ENCODE results near the gene DDX25.

The DDX25 gene

GRCh38 chr11:125947419-125948277 lies 43.3 kb downstream of the DDX25 start:
- no peak for TF ChIP-seq CTCF (conservative IDR thresholded peaks at IDR 0.05; ENCODE audit: low read depth, low read length)
- DNase-seq (ENCODE audit: low read depth): no peak
- H3K4me3 ChIP-seq (ENCODE audit: low read length): no peak overlapping the region

- TF ChIP-seq CTCF (conservative IDR thresholded peaks at IDR 0.05; ENCODE audit: low read depth, low read length): no peak
- no peak overlapping the region for H3K4me3 ChIP-seq (ENCODE audit: low read length)
- DNase-seq (ENCODE audit: low read depth): no peak
These were observed 44.2 kb downstream of the DDX25 start for GRCh38 chr11:125948278-125949051.

GRCh38 chr11:125949271-125950177 lies 45.2 kb downstream of the DDX25 start:
- DNase-seq (ENCODE audit: low read depth): no peak
- H3K4me3 ChIP-seq (ENCODE audit: low read length): no peak overlapping the region
- no peak for TF ChIP-seq CTCF (conservative IDR thresholded peaks at IDR 0.05; ENCODE audit: low read depth, low read length)

GRCh38 chr11:125950178-125950490 lies 45.8 kb downstream of the DDX25 start:
- DNase-seq (ENCODE audit: low read depth): no peak
- no peak overlapping the region for H3K4me3 ChIP-seq (ENCODE audit: low read length)
- no peak for TF ChIP-seq CTCF (conservative IDR thresholded peaks at IDR 0.05; ENCODE audit: low read depth, low read length)

- no peak overlapping the region for H3K4me3 ChIP-seq (ENCODE audit: low read length)
- TF ChIP-seq CTCF (conservative IDR thresholded peaks at IDR 0.05; ENCODE audit: low read depth, low read length): no peak
- no peak for DNase-seq (ENCODE audit: low read depth)
These were observed 46.7 kb downstream of the DDX25 start for GRCh38 chr11:125950696-125951651.

GRCh38 chr11:125951731-125952130 lies 47.4 kb downstream of the DDX25 start:
- DNase-seq (ENCODE audit: low read depth): no peak
- no peak for TF ChIP-seq CTCF (conservative IDR thresholded peaks at IDR 0.05; ENCODE audit: low read depth, low read length)
- H3K4me3 ChIP-seq (ENCODE audit: low read length): no peak overlapping the region
